Measurements from ENCODE around the gene CCDC174. TPM values are rescaled to one million over a fixed set of nuclear protein-coding genes. Genes with fewer than 3 reads are reported as not detected.

The CCDC174 gene
- polyA plus RNA-seq, 1 experiment: 13.9 TPM

DNA sequence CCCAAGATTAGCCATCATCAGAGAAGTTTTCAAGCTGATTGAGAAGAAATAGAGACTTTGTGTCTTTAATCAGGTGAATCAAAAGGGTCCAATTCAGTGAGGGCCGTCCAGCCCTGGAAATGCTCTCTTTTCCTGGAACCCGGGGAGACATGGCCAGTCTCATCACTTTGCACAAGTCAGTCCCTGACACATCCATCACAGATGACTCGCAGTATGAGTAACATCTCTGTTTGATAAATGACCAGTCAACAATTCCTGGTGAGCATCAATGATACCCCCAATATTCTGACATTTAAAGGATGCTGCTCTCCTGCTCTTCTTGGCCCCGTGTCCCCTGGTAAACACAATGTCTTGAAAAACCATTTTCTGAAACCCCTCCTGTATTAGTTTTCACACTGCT is 50.1 kb downstream of the CCDC174 start:
- CTCF ChIA-PET: no interaction called here
- Histone ChIP-seq H3K27me3 (ENCODE audit: control insufficient read depth, insufficient read depth, low read length) (peaks cover 3% of the 10 kb centered on the region), H3K27ac (ENCODE audit: low read depth, low read length) (no peak overlapping the region), H3K9me3 (ENCODE audit: control insufficient read depth, insufficient read depth, low read length) (no peaks in the 10 kb centered on the region), H3K4me3 (ENCODE audit: low read depth, low read length) (no peak overlapping the region)
- POLR2A ChIA-PET: no interaction called here
- TF ChIP-seq CTCF (IDR thresholded peaks at IDR 0.05; ENCODE audit: low read depth, low read length): no peak
- no peak for DNase-seq (ENCODE audit: low read depth, low spot score)

GRCh38 chr3:14703128-14703750 is 51.7 kb downstream of the CCDC174 start:
- ChIA-PET POLR2A (interaction anchor here (0.6 kb wide), 1 partner anchor 34 kb away, joined by 3 read pairs; no protein-coding TSS in a partner anchor), CTCF (no interaction called here)
- peaks cover 2% of the 10 kb centered on the region for H3K27me3 ChIP-seq (ENCODE audit: control insufficient read depth, insufficient read depth, low read length)
- no peak for TF ChIP-seq CTCF (IDR thresholded peaks at IDR 0.05; ENCODE audit: low read depth, low read length)
- no peak overlapping the region for H3K4me3 ChIP-seq (ENCODE audit: low read depth, low read length)
- DNase-seq (ENCODE audit: low read depth, low spot score): no peak
- no peak overlapping the region for H3K27ac ChIP-seq (ENCODE audit: low read depth, low read length)
- H3K9me3 ChIP-seq (ENCODE audit: control insufficient read depth, insufficient read depth, low read length): no peaks in the 10 kb centered on the region

DNA sequence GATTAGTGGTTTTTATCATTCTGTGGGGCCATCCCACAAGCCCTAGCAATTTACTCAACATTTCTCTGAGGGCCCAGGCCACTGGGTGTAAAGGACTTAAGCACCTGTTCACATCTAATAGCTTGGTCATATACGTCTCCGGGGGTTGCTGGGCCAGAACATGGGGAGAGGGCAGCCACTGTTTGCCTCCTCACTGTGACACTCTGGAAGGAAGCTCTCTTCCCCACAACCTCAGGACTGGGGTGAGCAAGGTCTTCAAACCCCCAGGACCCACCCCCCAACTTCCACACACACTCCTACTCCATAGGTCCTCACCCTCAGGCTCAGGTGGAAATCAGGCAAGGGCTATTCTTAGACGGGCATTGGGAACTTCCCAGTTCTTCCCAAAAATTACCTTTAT is 52.2 kb downstream of the CCDC174 start:
- Histone ChIP-seq H3K4me3 (ENCODE audit: low read depth, low read length) (no peak overlapping the region), H3K27me3 (ENCODE audit: control insufficient read depth, insufficient read depth, low read length) (no peaks in the 10 kb centered on the region), H3K9me3 (ENCODE audit: control insufficient read depth, insufficient read depth, low read length) (no peaks in the 10 kb centered on the region), H3K27ac (ENCODE audit: low read depth, low read length) (no peak overlapping the region)
- ChIA-PET CTCF (no interaction called here), POLR2A (interaction anchor here (0.6 kb wide), 1 partner anchor 33 kb away, joined by 3 read pairs; no protein-coding TSS in a partner anchor)
- no peak for DNase-seq (ENCODE audit: low read depth, low spot score)
- TF ChIP-seq CTCF (IDR thresholded peaks at IDR 0.05; ENCODE audit: low read depth, low read length): no peak

DNA sequence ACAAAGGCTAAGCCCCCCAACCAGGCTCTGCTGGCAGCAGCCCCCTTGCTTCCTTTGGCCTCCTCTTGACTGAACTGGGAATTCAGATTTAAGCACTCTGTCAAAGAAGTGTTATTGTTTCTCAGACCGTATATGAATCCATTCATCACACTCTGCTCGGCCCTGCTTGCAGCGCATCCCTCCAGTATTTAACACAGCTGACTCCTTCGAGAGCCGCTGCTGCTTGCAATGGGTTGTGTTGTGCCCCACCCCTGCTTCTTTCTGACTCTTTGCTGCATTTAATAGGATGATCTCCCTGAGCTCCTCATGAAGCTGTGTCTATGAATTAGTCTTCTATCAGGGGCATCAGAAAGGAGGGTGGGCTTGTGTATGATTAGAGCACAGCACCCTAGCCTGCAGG is 54.5 kb downstream of the CCDC174 start:
- H3K27me3 ChIP-seq (ENCODE audit: control insufficient read depth, insufficient read depth, low read length): no peaks in the 10 kb centered on the region
- CTCF ChIA-PET: no interaction called here
- H3K27ac ChIP-seq (ENCODE audit: low read depth, low read length): no peak overlapping the region
- no peak overlapping the region for H3K4me3 ChIP-seq (ENCODE audit: low read depth, low read length)
- no peak for DNase-seq (ENCODE audit: low read depth, low spot score)
- POLR2A ChIA-PET: no interaction called here
- no peaks in the 10 kb centered on the region for H3K9me3 ChIP-seq (ENCODE audit: control insufficient read depth, insufficient read depth, low read length)
- TF ChIP-seq CTCF (IDR thresholded peaks at IDR 0.05; ENCODE audit: low read depth, low read length): no peak

DNA sequence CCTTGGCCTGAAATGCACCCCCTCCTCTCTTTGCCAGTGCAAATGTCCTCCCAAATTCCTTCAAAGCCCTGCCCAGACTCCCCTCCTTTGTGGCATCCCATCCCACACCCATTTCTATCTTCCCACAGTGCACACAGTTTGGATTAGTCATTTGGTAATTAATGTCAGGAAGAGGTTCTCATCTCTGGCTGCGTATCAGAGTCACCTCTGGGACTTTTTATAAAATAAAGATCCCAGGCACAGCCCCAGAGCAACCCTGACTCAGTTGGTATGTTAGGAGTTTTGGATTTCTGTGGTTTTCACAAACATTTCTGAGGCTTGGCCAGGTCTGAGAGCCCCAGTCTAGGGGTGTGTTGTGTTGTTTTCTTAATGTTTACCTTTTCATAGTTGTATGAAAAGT is 65.0 kb downstream of the CCDC174 start:
- Histone ChIP-seq H3K27me3 (ENCODE audit: control insufficient read depth, insufficient read depth, low read length) (peaks cover 5% of the 10 kb centered on the region), H3K4me3 (ENCODE audit: low read depth, low read length) (no peak overlapping the region), H3K9me3 (ENCODE audit: control insufficient read depth, insufficient read depth, low read length) (no peaks in the 10 kb centered on the region), H3K27ac (ENCODE audit: low read depth, low read length) (no peak overlapping the region)
- POLR2A ChIA-PET: no interaction called here
- TF ChIP-seq CTCF (IDR thresholded peaks at IDR 0.05; ENCODE audit: low read depth, low read length): no peak
- DNase-seq (ENCODE audit: low read depth, low spot score): no peak
- CTCF ChIA-PET: no interaction called here
